Right cardiac atrium (tissue), 5 donors: Measurements from ENCODE around the gene CNTNAP3. TPM values are rescaled to one million over a fixed set of nuclear protein-coding genes. Genes with fewer than 3 reads are reported as not detected.
"Not testable (repeated sequence)": the region's sequence is repeated elsewhere in the genome, so short reads cannot be mapped to it uniquely, and the experiment has no call there.

Experiments
- ATAC-seq, 2 donors: fragments of 200-7000 bp; cut with Tn5 transposase; one replicate each; pipeline versions ENCODE4 v1.8.0 to v1.9.1; 2020; ENCODE audit warnings: moderate library complexity in 2 of 2, mild to moderate bottlenecking in 1 of 2
- DNase-seq, 3 donors: peaks; one replicate each; pipeline ENCODE4 v3.0.0-alpha.2; 2020
- H3K27ac ChIP-seq: one replicate; pipeline ENCODE4 v1.5.1; 2013; ENCODE audit warnings: mild to moderate bottlenecking, low read length, control low read depth, moderate library complexity
- H3K27me3 ChIP-seq: one replicate; pipeline ENCODE4 v1.6.1; 2013; ENCODE audit not compliant: control insufficient read depth, insufficient read depth
- H3K4me1 ChIP-seq: one replicate; pipeline ENCODE4 v1.6.1; 2013; ENCODE audit warnings: low read length; ENCODE audit not compliant: control insufficient read depth, insufficient read depth
- H3K4me3 ChIP-seq: one replicate; pipeline ENCODE4 v1.5.1; 2013; ENCODE audit warnings: low read length, control low read depth
- H3K9me3 ChIP-seq: one replicate; pipeline ENCODE4 v1.6.1; 2013; ENCODE audit warnings: low read length; ENCODE audit not compliant: control insufficient read depth
- WGBS: extraction: QIAGEN DNeasy Blood & Tissue Kit; methylation state at CpG from one replicate; pipeline ENCODE4 v1.1.7; 2013; 5-methylcytosine and 5-hydroxymethylcytosine counted together
- intact Hi-C, 4 donors: fragments of 100-400 bp; cut with DNase I; formaldehyde crosslinking; loops; one replicate each; pipeline versions ENCODE4 v1.11.0 to v1.14.0; 2022 to 2023
- polyA plus RNA-seq: library from polyadenylated mRNA; stranded (reverse); fragments of 200-250 nt; gene quantifications from one replicate; pipeline ENCODE4 v1.2.3, GENCODE V29; 2013
- total RNA-seq, 4 donors: library from RNA; stranded (reverse); fragmentation: NEBNext Ultra II Directional; extraction: Animal tissue kit (Norgen Biotek cat#: 25700); gene quantifications; one replicate each; pipeline ENCODE4 v1.2.1, GENCODE V29; 2021
- donor health status: healthy with polysubstance abuse.
- donor health status: DM: no; HTN: yes; CAD: no.
- donor health status: DM: no; HTN: no; CAD: no.
- donor health status: DM: no; HTN: yes; CAD: no; lungs with severe emphysema.
- donor health status: DM: yes; HTN: yes; CAD: no.

Gene CNTNAP3
- total and polyA plus RNA-seq, 5 donors = 5.5 to 32.2 (median 11.8) TPM

DNA sequence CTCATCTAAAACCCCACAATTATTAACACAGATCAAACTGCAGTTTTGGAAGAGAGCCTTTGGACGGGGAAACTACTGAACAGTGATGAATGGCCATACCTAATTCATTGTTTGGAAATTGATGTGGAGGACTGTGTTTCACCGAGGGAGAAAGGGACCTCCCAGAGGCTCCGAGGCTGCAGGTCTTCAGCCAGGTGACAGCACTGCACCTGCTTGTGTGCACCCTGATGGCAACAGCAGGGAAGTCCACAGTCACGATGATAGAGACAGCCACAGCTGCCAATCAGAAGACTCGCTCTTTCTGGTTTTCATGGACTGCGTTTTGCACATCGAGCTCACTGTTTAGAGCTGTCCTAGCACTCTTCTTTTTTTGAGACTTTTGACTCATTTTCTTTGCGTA is 214.4 kb downstream of the CNTNAP3 start:
- peak in 1 of 2 donors; percentile 45 for ATAC-seq

DNA sequence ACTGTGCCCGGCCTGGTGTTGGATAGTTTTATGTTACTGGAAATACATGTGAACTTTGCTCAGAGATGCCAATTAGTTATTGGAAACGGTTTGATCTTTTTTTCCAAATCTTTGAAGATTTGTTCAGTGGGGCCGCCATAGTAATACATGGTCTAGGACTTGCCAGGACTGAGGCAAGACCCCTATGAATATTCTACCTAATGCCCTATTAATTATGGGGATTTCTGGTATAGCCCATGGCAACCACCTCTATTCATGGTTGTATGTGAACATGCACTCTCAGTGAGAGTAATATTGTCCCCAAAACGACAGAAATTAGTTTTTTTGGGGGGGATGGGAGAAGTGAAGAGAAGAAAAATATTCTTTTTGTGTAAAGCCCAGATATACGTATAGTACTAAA is 220.3 kb downstream of the CNTNAP3 start:
- intact Hi-C loops, H3K9me3 ChIP-seq, H3K4me1 ChIP-seq, H3K4me3 ChIP-seq, DNase-seq, H3K27me3 ChIP-seq, H3K27ac ChIP-seq: not testable (repeated sequence)
- ATAC-seq = peak; percentile 44 to 55
- WGBS = 84% methylated on average over 5 of the region's 5 CpGs

More for the DNA sequence above, 214.4 kb downstream of the CNTNAP3 start:
- H3K27me3 ChIP-seq, H3K4me1 ChIP-seq, H3K4me3 ChIP-seq, intact Hi-C loops, H3K27ac ChIP-seq, H3K9me3 ChIP-seq, DNase-seq: not testable (repeated sequence)
- 77% methylated on average over 8 of the region's 8 CpGs for WGBS

DNA sequence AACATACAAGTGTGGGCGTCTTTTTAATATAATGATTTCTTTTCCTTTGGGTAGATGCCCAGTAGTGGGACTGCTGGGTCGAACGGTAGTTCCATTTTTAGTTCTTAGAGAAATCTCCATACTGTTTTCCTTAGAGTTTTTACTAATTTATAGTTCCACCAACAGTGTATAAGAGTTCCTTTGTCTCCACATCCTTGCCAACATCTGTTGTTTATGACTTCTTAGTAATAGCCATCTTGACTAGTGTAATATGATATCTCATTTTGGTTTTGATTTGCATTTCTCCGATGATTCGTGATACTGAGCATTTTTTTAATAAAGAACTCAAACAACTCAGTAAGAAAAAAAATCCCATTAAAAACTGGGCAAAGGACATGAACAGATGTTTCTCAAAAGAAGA is 225.0 kb downstream of the CNTNAP3 start:
- H3K27me3 ChIP-seq, intact Hi-C loops, H3K27ac ChIP-seq, H3K4me3 ChIP-seq, H3K9me3 ChIP-seq, ATAC-seq, DNase-seq, H3K4me1 ChIP-seq: not testable (repeated sequence)
- 77% methylated on average over 5 of the region's 5 CpGs for WGBS

DNA sequence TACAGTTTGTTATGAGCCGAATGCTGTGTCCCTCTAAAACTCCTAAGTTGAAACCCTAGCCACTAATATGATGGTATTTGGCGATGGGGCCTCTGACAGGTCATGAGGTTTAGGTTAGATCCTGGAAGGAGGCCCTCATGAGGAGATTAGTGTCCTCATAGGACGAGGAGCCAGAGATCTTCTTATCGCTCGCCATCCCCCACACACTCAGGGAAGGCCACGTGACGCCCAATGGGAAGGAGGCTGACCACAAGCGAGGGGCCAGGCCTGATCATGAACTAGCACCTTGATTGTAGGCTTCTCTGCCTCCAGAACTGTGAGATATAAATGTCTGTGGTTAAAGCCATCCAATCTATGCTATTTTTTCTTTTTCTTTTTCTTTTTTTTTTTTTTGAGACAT is 233.5 kb downstream of the CNTNAP3 start:
- H3K27me3 ChIP-seq, H3K9me3 ChIP-seq, H3K4me1 ChIP-seq, DNase-seq, H3K4me3 ChIP-seq, H3K27ac ChIP-seq, intact Hi-C loops: not testable (repeated sequence)
- peak; percentile 29 to 33 for ATAC-seq
- WGBS = 75% methylated on average over 8 of the region's 8 CpGs

DNA sequence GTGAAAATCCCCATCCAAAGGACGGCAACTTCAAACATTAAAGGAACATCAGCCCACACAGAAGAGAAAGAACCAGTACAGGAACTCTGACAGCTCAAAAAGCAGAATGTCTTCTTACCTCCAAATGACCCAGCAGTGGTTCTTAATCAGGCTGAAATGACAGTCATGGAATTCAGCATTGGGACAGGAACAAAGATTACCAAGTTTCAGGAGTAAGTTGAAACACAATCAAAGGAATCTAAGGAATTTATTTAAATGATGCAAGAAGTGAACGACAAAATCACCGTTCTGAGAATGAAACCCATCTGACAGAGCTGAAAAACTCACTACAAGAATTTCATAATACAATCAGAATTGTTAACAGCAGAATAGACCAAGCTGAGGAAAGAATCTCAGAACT is 241.1 kb downstream of the CNTNAP3 start:
- H3K9me3 ChIP-seq, H3K4me3 ChIP-seq, ATAC-seq, H3K27me3 ChIP-seq, H3K27ac ChIP-seq, intact Hi-C loops, DNase-seq, H3K4me1 ChIP-seq: not testable (repeated sequence)
- WGBS = 53% methylated on average over 3 of the region's 3 CpGs

DNA sequence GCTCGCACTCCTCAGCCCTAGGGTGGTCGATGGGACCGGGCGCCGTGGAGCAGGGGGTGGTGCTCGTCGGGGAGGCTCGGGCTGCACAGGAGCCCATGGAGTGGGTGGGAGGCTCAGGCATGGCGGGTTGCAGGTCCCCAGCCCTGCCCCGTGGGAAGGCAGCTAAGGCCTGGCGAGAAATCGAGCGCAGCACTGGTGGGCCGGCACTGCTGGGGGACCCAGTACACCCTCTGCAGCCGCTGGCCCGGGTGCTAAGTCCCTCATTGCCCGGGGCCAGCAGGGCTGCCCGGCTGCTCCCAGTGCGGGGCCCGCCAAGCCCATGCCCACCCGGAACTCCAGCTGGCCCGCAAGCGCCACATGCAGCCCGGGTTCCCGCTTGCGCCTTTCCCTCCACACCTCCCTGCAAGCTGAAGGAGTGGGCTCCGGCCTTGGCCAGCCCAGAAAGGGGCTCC is 245.6 kb downstream of the CNTNAP3 start:
- intact Hi-C loops, ATAC-seq, H3K4me3 ChIP-seq, H3K27ac ChIP-seq, H3K27me3 ChIP-seq, H3K9me3 ChIP-seq, H3K4me1 ChIP-seq: not testable (repeated sequence)
- WGBS = 91% methylated on average over 27 of the region's 27 CpGs
- peak in 2 of 3 donors; percentile 38 to 41 for DNase-seq

DNA sequence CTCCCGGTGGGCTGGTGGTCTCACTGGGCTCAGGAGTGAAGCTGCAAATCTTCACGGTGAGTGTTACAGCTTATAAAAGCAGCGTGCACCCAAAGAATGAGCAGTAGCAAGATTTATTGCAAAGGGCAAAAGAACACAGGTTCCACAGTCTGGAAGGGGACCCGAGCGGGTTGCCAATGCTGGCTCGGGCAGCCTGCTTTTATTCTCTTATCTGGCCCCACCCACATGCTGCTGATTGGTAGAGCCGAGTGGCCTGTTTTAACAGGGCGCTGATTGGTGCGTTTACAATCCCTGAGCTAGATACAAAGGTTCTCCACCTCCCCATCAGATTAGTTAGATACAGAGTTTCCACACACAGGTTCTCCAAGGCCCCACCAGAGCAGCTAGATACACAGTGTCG is 246.2 kb downstream of the CNTNAP3 start:
- WGBS = 92% methylated on average over 10 of the region's 10 CpGs
- intact Hi-C loops, H3K27ac ChIP-seq, H3K9me3 ChIP-seq, DNase-seq, H3K4me3 ChIP-seq, H3K27me3 ChIP-seq, H3K4me1 ChIP-seq, ATAC-seq: not testable (repeated sequence)

DNA sequence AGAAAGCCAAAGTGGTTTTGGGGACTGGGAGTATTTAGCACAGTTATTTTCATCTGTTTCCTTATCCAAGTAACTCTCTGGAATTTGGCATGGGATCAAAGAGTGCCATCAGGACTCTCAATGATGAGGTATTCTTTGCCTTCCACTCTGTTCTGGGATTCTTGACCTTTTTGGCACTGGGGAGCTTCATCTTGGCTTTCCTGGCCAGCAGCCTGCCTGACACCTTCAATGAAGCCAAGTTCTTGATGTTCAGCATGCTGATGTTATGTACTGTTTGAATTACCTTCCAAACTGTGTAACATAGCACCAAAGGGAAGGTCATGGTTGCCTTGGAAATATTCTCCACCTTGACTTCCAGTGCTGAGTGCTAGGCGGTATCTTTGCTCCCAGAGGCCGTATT is 248.8 kb downstream of the CNTNAP3 start:
- ATAC-seq (peak; percentile 66 to 76), DNase-seq (peak in 2 of 3 donors; percentile 23 to 66)
- WGBS = 54% methylated on average over 2 of the region's 2 CpGs
- H3K27ac ChIP-seq, H3K4me1 ChIP-seq, H3K27me3 ChIP-seq, intact Hi-C loops, H3K4me3 ChIP-seq, H3K9me3 ChIP-seq: not testable (repeated sequence)

DNA sequence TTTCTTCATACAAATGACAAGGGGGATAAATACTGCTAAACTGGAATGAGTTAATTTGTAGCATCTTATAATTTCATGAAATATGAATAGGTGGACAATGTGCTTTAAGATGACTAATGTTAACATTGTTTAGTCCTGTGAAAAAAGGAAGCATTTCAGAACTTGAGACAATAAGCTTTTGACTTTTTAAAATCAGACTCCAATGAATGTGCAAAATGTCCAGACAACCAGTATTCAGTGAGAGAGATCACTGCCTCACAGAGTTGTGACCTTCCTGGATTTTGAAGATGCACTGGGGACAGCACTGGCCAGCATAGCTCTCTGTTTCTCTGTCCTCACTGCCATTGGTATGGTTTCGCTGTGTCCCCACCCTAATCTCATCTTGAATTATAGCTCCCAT is 249.7 kb downstream of the CNTNAP3 start:
- H3K27ac ChIP-seq, H3K27me3 ChIP-seq, H3K4me3 ChIP-seq, H3K9me3 ChIP-seq, intact Hi-C loops, DNase-seq, H3K4me1 ChIP-seq: not testable (repeated sequence)
- 88% methylated on average over 1 of the region's 1 CpG for WGBS
- peak in 1 of 2 donors; percentile 15 for ATAC-seq

DNA sequence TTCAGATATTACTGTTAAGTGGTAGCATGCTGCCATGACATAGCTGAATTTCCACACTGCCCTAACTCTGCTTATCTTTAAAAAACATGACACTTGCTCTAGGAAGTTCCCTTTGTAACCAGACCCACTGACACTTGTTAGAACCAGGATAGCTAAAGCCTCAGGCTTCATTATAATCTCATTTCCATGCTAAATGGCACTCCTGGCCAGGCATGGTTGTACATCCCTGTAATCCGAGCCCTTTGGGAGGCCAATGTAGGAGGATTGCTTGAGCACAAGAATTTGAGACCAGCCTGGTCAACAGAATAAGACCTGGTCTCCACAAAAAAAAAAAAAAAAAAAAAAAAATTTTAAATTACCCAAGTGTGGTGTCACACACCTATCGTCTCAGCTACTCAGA is 254.1 kb downstream of the CNTNAP3 start:
- intact Hi-C loops, H3K9me3 ChIP-seq, H3K4me1 ChIP-seq, H3K27ac ChIP-seq, ATAC-seq, H3K27me3 ChIP-seq, DNase-seq, H3K4me3 ChIP-seq: not testable (repeated sequence)
- WGBS = 86% methylated on average over 2 of the region's 2 CpGs

DNA sequence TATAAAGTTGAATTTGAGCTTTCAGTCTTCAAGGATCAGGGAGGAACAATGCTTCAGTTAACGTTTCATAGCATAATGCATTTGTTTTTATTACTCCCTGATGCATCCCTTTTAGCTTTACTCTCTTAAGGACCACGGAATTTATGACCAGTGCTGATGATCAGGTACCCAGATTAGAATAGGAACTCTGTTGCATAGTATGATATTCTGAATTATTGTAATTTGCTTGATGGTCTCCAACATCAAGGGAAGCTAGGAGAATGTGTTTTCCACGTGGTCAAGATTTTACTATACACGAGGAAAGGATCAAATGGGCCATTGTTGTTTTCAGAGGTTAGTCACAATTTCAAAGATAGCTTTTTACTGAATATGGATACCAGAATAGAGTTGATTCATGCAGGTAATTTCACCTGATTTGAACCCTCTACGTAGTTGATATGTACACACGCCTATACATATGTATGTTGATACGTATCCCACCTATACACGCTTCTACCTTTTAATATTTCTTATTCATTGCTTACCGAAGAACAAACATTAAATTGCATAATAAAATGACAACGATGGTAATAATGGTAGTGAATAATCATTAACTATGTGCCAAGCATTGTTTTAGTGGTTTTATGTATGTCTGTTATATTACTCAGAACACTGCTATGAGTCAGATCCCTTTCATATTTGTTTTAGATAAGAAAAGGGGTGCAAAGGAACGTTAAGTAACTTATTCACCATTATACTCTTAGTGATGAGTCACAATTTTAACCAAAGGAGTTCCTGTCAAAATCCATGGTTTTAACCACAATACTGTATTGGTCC is 257.6 kb downstream of the CNTNAP3 start:
- H3K27ac ChIP-seq, DNase-seq, H3K9me3 ChIP-seq, intact Hi-C loops, H3K4me3 ChIP-seq, H3K27me3 ChIP-seq, H3K4me1 ChIP-seq: not testable (repeated sequence)
- ATAC-seq = peak; percentile 38 to 80
- 80% methylated on average over 7 of the region's 11 CpGs for WGBS
